ENCODE measurements around the gene PITPNM2. TPM values are rescaled to one million over a fixed set of nuclear protein-coding genes. Genes with fewer than 3 reads are reported as not detected.
A peak's percentile ranks its signal among the peaks of the same experiment; 100 is the strongest.

PITPNM2 gene
- total RNA-seq, 2 experiments from 2014 or later: 37.3 to 38.3 TPM

GRCh38 chr12:123140676-123141614 lies 9.9 kb downstream of the PITPNM2 start:
- H3K4me3 Mint-ChIP-seq: no peak overlapping the region
- ATAC-seq (ENCODE audit: poor library complexity) (no peak), DNase-seq (no peak)
- Histone ChIP-seq H3K9me3 (ENCODE audit: control insufficient read depth in 1 of 2, insufficient read depth in 1 of 2, low read length in 2 of 2) (no peaks in the 10 kb centered on the region), H3K27me3 (ENCODE audit: control insufficient read depth in 1 of 2, insufficient read depth in 2 of 2, low read length in 2 of 2) (no peaks in the 10 kb centered on the region), H3K36me3 (ENCODE audit: insufficient read depth, low read length) (no peaks in the 10 kb centered on the region), H3K4me3 (ENCODE audit: low read length) (no peak overlapping the region), H3K4me1 (ENCODE audit: insufficient read depth, low read length) (peaks cover 9% of the 10 kb centered on the region), H3K27ac (ENCODE audit: low read depth in 1 of 2, low read length in 2 of 2) (no peak overlapping the region)
- intact Hi-C loops (cut with DNase I, micrococcal nuclease): no loop called here
- peaks cover 52% of the 10 kb centered on the region for H3K4me1 Mint-ChIP-seq (ENCODE audit: low read depth)
- H3K27ac Mint-ChIP-seq: peak overlapping the region; percentile 16
- H3K9me3 Mint-ChIP-seq: no peaks in the 10 kb centered on the region
- POLR2A ChIA-PET: interaction anchor here (0.7 to 2.2 kb wide), 4 partner anchors 10 to 24 kb away, joined by 3 to 7 read pairs (median 5); partner anchors contain the start of gene PITPNM2
- CTCF ChIA-PET: no interaction called here
- TF ChIP-seq, protein P1, sequence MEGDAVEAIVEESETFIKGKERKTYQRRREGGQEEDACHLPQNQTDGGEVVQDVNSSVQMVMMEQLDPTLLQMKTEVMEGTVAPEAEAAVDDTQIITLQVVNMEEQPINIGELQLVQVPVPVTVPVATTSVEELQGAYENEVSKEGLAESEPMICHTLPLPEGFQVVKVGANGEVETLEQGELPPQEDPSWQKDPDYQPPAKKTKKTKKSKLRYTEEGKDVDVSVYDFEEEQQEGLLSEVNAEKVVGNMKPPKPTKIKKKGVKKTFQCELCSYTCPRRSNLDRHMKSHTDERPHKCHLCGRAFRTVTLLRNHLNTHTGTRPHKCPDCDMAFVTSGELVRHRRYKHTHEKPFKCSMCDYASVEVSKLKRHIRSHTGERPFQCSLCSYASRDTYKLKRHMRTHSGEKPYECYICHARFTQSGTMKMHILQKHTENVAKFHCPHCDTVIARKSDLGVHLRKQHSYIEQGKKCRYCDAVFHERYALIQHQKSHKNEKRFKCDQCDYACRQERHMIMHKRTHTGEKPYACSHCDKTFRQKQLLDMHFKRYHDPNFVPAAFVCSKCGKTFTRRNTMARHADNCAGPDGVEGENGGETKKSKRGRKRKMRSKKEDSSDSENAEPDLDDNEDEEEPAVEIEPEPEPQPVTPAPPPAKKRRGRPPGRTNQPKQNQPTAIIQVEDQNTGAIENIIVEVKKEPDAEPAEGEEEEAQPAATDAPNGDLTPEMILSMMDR (IDR thresholded peaks at IDR 0.05): no peak
- H3K27me3 Mint-ChIP-seq: no peaks in the 10 kb centered on the region
- H3K36me3 Mint-ChIP-seq (ENCODE audit: low read depth): peaks cover 4% of the 10 kb centered on the region

- TF ChIP-seq, protein P1 (IDR thresholded peaks at IDR 0.05): no peak
- Mint-ChIP-seq H3K27me3 (no peaks in the 10 kb centered on the region), H3K4me1 (ENCODE audit: low read depth) (peaks cover 49% of the 10 kb centered on the region), H3K27ac (peak overlapping the region; percentile 16), H3K9me3 (no peaks in the 10 kb centered on the region), H3K4me3 (no peak overlapping the region), H3K36me3 (ENCODE audit: low read depth) (peaks cover 4% of the 10 kb centered on the region)
- ATAC-seq (ENCODE audit: poor library complexity) (no peak), DNase-seq (no peak)
- Histone ChIP-seq H3K9me3 (ENCODE audit: control insufficient read depth in 1 of 2, insufficient read depth in 1 of 2, low read length in 2 of 2) (no peaks in the 10 kb centered on the region), H3K36me3 (ENCODE audit: insufficient read depth, low read length) (no peaks in the 10 kb centered on the region), H3K4me1 (ENCODE audit: insufficient read depth, low read length) (peaks cover 9% of the 10 kb centered on the region), H3K27me3 (ENCODE audit: control insufficient read depth in 1 of 2, insufficient read depth in 2 of 2, low read length in 2 of 2) (no peaks in the 10 kb centered on the region), H3K4me3 (ENCODE audit: low read length) (no peak overlapping the region), H3K27ac (ENCODE audit: low read depth in 1 of 2, low read length in 2 of 2) (peak overlapping the region in 1 of 2 donors; percentile 24)
- POLR2A ChIA-PET: interaction anchor here (1.4 to 2.2 kb wide), 3 partner anchors 10 to 19 kb away, joined by 5 to 7 read pairs (median 5); partner anchors contain the start of gene PITPNM2
- intact Hi-C loops (cut with DNase I, micrococcal nuclease): no loop called here
- CTCF ChIA-PET: no interaction called here
Observed at GRCh38 chr12:123139926-123140675, 10.8 kb downstream of the PITPNM2 start.

DNA sequence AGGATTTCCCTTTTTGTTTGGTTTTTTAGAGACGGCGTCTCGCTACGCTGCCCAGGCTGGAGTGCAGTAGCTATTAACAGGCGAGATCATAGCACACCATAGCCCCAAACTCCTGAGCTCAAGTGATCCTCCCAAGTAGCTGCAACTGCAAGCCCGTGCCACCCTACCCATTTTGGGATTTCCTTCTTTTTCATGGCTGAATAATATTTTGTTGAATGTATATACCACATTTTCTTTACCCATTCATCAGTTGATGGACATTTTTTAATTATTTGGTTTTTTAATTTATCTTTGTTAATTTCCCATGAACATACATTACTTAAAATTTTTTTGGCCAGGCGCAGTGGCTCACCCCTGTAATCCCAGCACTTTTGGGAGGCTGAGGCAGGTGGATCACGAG lies 15.2 kb downstream of the PITPNM2 start:
- no peak overlapping the region for H3K4me3 Mint-ChIP-seq
- Histone ChIP-seq H3K9me3 (ENCODE audit: control insufficient read depth in 1 of 2, insufficient read depth in 1 of 2, low read length in 2 of 2) (no peaks in the 10 kb centered on the region), H3K4me1 (ENCODE audit: insufficient read depth, low read length) (peaks cover 30% of the 10 kb centered on the region), H3K27ac (ENCODE audit: low read depth in 1 of 2, low read length in 2 of 2) (no peak overlapping the region), H3K36me3 (ENCODE audit: insufficient read depth, low read length) (no peaks in the 10 kb centered on the region), H3K27me3 (ENCODE audit: control insufficient read depth in 1 of 2, insufficient read depth in 2 of 2, low read length in 2 of 2) (no peaks in the 10 kb centered on the region), H3K4me3 (ENCODE audit: low read length) (no peak overlapping the region)
- no peaks in the 10 kb centered on the region for H3K27me3 Mint-ChIP-seq
- ChIA-PET POLR2A (interaction anchor here (0.9 to 3.0 kb wide), 6 partner anchors 15 to 97 kb away, joined by 3 to 14 read pairs (median 4); partner anchors contain the start of genes MPHOSPH9 and MTRFR), CTCF (no interaction called here)
- peaks cover 4% of the 10 kb centered on the region for H3K36me3 Mint-ChIP-seq (ENCODE audit: low read depth)
- no peak for DNase-seq
- peaks cover 58% of the 10 kb centered on the region for H3K4me1 Mint-ChIP-seq (ENCODE audit: low read depth)
- no peaks in the 10 kb centered on the region for H3K9me3 Mint-ChIP-seq
- H3K27ac Mint-ChIP-seq: peak overlapping the region; percentile 13
- TF ChIP-seq, protein P1 (IDR thresholded peaks at IDR 0.05): no peak
- intact Hi-C loops (cut with DNase I, micrococcal nuclease): no loop called here
- ATAC-seq (ENCODE audit: poor library complexity): no peak
